ENCODE measurements around the gene SRGAP2B.
A peak's percentile ranks its signal among the peaks of the same experiment; 100 is the strongest.
"Not testable (repeated sequence)": the region's sequence is repeated elsewhere in the genome, so short reads cannot be mapped to it uniquely, and the experiment has no call there.

Gene SRGAP2B

GRCh38 chr1:145111674-145112073, 16.5 kb upstream of the SRGAP2B start:
- not testable (repeated sequence) for H3K9me3 Mint-ChIP-seq (ENCODE audit: low read depth); H3K4me1 Mint-ChIP-seq (ENCODE audit: low read depth); H3K27me3 Mint-ChIP-seq; H3K4me3 Mint-ChIP-seq; H3K27ac Mint-ChIP-seq; H3K36me3 Mint-ChIP-seq

GRCh38 chr1:145103294-145103693, 8.2 kb upstream of the SRGAP2B start:
- H3K9me3 Mint-ChIP-seq (ENCODE audit: low read depth); H3K4me3 Mint-ChIP-seq; H3K27me3 Mint-ChIP-seq; H3K36me3 Mint-ChIP-seq; H3K4me1 Mint-ChIP-seq (ENCODE audit: low read depth); H3K27ac Mint-ChIP-seq: not testable (repeated sequence)

GRCh38 chr1:145101725-145102124, 6.6 kb upstream of the SRGAP2B start:
- H3K4me1 Mint-ChIP-seq (ENCODE audit: low read depth) = not testable (repeated sequence)

GRCh38 chr1:145094655-145095211, 395 bp downstream of the SRGAP2B start:
- H3K27me3 Mint-ChIP-seq; H3K4me1 Mint-ChIP-seq (ENCODE audit: low read depth); H3K27ac Mint-ChIP-seq; H3K36me3 Mint-ChIP-seq; H3K9me3 Mint-ChIP-seq (ENCODE audit: low read depth); H3K4me3 Mint-ChIP-seq: not testable (repeated sequence)

More at GRCh38 chr1:145101725-145102124, 6.6 kb upstream of the SRGAP2B start:
- H3K27ac Mint-ChIP-seq; H3K27me3 Mint-ChIP-seq; H3K4me3 Mint-ChIP-seq; H3K36me3 Mint-ChIP-seq; H3K9me3 Mint-ChIP-seq (ENCODE audit: low read depth): not testable (repeated sequence)

GRCh38 chr1:145093517-145094149, 1.5 kb downstream of the SRGAP2B start:
- not testable (repeated sequence) for H3K36me3 Mint-ChIP-seq; H3K9me3 Mint-ChIP-seq (ENCODE audit: low read depth); H3K27me3 Mint-ChIP-seq; H3K27ac Mint-ChIP-seq; H3K4me1 Mint-ChIP-seq (ENCODE audit: low read depth)
- peak overlapping the region; percentile 90 for H3K4me3 Mint-ChIP-seq

- not testable (repeated sequence) for H3K4me1 Mint-ChIP-seq (ENCODE audit: low read depth); H3K27me3 Mint-ChIP-seq; H3K27ac Mint-ChIP-seq; H3K4me3 Mint-ChIP-seq; H3K9me3 Mint-ChIP-seq (ENCODE audit: low read depth); H3K36me3 Mint-ChIP-seq
These were observed 12.5 kb downstream of the SRGAP2B start for GRCh38 chr1:145082483-145083255.

- H3K4me3 Mint-ChIP-seq; H3K9me3 Mint-ChIP-seq (ENCODE audit: low read depth); H3K36me3 Mint-ChIP-seq; H3K27ac Mint-ChIP-seq; H3K27me3 Mint-ChIP-seq; H3K4me1 Mint-ChIP-seq (ENCODE audit: low read depth): not testable (repeated sequence)
These were observed 14.9 kb downstream of the SRGAP2B start for GRCh38 chr1:145080193-145080592.

GRCh38 chr1:145079737-145080136, 15.4 kb downstream of the SRGAP2B start:
- not testable (repeated sequence) for H3K36me3 Mint-ChIP-seq; H3K4me3 Mint-ChIP-seq; H3K27ac Mint-ChIP-seq; H3K9me3 Mint-ChIP-seq (ENCODE audit: low read depth); H3K4me1 Mint-ChIP-seq (ENCODE audit: low read depth); H3K27me3 Mint-ChIP-seq

GRCh38 chr1:145078787-145079370, 16.2 kb downstream of the SRGAP2B start:
- not testable (repeated sequence) for H3K27ac Mint-ChIP-seq; H3K27me3 Mint-ChIP-seq; H3K4me1 Mint-ChIP-seq (ENCODE audit: low read depth); H3K4me3 Mint-ChIP-seq; H3K36me3 Mint-ChIP-seq; H3K9me3 Mint-ChIP-seq (ENCODE audit: low read depth)

GRCh38 chr1:145077872-145078786, 17.0 kb downstream of the SRGAP2B start:
- H3K27ac Mint-ChIP-seq; H3K27me3 Mint-ChIP-seq; H3K36me3 Mint-ChIP-seq; H3K4me1 Mint-ChIP-seq (ENCODE audit: low read depth); H3K4me3 Mint-ChIP-seq; H3K9me3 Mint-ChIP-seq (ENCODE audit: low read depth): not testable (repeated sequence)

GRCh38 chr1:145076877-145077276, 18.3 kb downstream of the SRGAP2B start:
- not testable (repeated sequence) for H3K4me1 Mint-ChIP-seq (ENCODE audit: low read depth); H3K36me3 Mint-ChIP-seq; H3K9me3 Mint-ChIP-seq (ENCODE audit: low read depth); H3K27ac Mint-ChIP-seq; H3K27me3 Mint-ChIP-seq; H3K4me3 Mint-ChIP-seq

GRCh38 chr1:145074021-145074559, 21.0 kb downstream of the SRGAP2B start:
- not testable (repeated sequence) for H3K27me3 Mint-ChIP-seq

GRCh38 chr1:145071569-145071968, 23.6 kb downstream of the SRGAP2B start:
- H3K9me3 Mint-ChIP-seq (ENCODE audit: low read depth); H3K36me3 Mint-ChIP-seq; H3K27me3 Mint-ChIP-seq; H3K4me1 Mint-ChIP-seq (ENCODE audit: low read depth); H3K4me3 Mint-ChIP-seq; H3K27ac Mint-ChIP-seq: not testable (repeated sequence)

More at GRCh38 chr1:145074021-145074559, 21.0 kb downstream of the SRGAP2B start:
- H3K4me3 Mint-ChIP-seq; H3K4me1 Mint-ChIP-seq (ENCODE audit: low read depth); H3K36me3 Mint-ChIP-seq; H3K27ac Mint-ChIP-seq; H3K9me3 Mint-ChIP-seq (ENCODE audit: low read depth): not testable (repeated sequence)

- not testable (repeated sequence) for H3K27ac Mint-ChIP-seq; H3K4me1 Mint-ChIP-seq (ENCODE audit: low read depth); H3K27me3 Mint-ChIP-seq; H3K9me3 Mint-ChIP-seq (ENCODE audit: low read depth); H3K36me3 Mint-ChIP-seq; H3K4me3 Mint-ChIP-seq
These were observed 28.6 kb downstream of the SRGAP2B start for GRCh38 chr1:145066486-145066885.
